ENCODE measurements around the gene FASTKD1.
"Not testable (repeated sequence)": the region's sequence is repeated elsewhere in the genome, so short reads cannot be mapped to it uniquely, and the experiment has no call there.

Gene FASTKD1

DNA sequence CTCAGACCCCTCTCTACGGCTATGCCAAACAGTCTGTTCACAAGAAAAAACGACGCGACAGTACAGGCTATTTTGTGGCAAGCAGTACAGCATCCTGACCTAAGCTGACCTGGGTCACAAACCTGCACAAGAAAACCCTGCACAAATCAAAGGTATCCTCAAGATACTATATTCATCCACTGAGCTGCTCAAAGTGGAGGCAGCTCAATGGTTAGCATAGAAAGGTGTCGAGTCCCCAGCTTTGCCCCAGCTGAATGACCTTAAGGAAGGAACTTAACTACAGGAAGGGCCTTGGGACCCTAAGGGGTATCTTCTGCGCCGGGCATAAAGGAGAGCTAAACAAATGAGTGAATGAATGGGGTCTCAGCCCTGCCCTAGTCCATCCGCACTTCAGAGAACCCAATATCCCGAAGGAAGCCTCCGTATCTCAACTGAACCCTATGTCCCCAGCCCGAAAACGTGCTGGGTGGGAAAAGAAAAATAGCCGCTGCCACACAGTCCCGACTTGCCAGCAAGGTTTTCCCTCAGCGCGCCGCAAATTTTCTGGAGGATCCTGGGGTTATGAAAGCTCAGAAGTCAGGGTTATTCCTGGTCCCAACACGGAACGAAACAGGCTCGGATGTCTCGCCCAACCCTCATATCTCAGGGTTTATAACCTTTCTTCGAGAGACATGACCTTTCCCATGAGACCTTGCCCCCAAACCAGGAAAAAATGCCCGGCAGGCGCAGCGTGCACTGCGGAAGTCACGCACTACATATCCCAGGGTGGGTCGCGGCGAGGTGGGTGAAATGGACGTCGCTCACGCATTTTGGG lies at the start of gene FASTKD1:
Gene FASTKD1, minus strand, starts transcription at position 706 of the 814 bp plus-strand sequence. CDS start 1,836 bp downstream, outside the sequence.
- DNase-seq, result peak; percentile 29 to 94 (median 83)

DNA sequence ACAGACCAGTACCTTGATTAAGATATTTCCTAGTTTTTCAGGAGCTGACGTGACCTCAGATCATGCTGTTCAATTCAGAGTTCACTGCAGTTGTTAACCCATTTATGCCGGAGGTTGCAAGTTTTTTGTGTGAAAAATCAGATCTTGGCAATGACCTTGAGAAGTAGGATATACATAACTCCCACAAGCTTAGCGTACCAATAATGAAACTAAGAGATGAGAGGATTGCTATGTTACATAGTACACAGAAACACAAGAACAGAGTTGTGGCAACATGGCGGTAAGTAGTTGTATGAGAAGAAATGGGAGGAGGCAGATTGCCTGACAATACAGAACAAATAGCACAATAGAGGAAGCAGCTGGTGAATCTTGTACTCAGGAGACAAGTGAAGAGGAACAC lies 49.6 kb upstream of the FASTKD1 start:
- DNase-seq, result no peak

DNA sequence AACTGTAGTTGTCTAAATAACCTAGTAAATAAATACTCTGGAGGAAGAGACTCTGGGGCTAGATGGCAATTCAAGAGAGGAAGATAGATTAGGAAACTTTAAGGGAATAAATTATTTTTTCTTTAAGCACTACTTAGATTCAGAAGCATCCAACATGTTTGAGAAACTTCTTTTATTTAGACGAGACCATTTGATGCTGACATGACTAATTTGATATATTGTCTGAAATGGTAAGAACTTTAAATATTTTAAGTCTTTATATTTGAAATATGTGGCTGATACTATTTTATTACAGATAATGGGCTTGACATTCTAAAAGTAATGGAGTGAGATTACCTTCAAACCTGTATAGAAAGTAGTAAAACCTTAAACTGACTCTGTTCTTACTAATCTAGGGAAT lies 46.8 kb upstream of the FASTKD1 start:
- DNase-seq, result no peak

DNA sequence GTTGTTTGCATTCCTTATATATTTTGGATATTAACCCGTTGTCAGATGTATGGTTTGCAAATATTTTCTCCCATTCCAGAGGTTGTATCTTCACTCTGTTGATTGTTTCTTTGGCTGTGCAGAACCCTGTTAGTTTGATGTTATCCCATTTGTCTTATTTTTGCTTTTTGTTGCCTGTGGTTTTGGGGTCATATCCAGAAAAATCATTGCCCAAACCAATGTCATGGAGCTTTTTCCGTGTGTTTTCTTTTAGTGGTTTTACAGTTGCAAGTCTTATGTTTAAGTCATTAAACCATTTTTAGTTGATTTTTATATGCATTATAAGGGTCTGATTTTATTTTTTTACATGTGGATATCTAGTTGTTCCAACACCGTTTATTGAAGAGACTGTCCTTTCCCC lies 46.3 kb upstream of the FASTKD1 start:
- DNase-seq, result no peak

GRCh38 chr2:169615982-169616381 lies 42.3 kb upstream of the FASTKD1 start:
- DNase-seq, result not testable (repeated sequence)

DNA sequence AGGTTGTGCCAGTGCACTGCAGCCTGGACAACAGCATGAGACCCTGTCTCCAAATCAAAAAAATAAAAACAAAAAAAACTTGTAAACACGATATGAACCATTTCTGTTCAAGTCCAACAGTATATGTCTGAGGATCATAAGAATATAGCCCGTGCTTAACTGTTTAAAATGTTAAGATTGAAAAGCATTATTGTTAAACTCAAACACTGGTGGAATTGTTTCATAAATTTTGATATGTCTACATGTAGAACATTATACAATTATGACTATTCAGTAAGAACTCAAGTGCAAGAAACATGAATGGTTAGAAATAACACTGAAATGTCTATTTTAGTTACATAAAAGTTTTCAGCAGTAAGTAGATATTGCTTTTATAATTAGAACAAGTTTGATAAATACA lies 40.2 kb upstream of the FASTKD1 start:
- no peak for DNase-seq

DNA sequence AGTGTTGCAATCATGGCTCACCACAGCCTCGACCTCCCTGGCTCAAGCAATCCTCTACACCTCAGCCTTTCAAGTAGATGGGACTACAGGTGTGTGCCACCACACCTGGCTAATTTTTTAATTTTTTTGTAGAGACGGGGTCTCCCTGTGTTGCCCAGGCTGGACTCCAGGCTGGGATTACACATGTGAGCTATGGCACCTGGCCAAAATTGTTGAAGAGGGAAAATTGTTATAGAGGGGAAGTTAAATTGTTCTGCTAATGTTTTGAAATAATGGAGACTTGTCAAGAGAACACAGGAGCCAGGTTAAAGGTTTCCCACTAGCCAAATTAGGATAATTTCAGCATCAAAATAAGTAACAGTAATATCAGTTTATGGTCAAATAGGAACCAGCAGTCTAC lies 35.6 kb upstream of the FASTKD1 start:
- DNase-seq, result no peak

GRCh38 chr2:169599568-169599967 lies 25.9 kb upstream of the FASTKD1 start:
- no peak for DNase-seq

GRCh38 chr2:169598982-169599381 lies 25.3 kb upstream of the FASTKD1 start:
- no peak for DNase-seq

DNA sequence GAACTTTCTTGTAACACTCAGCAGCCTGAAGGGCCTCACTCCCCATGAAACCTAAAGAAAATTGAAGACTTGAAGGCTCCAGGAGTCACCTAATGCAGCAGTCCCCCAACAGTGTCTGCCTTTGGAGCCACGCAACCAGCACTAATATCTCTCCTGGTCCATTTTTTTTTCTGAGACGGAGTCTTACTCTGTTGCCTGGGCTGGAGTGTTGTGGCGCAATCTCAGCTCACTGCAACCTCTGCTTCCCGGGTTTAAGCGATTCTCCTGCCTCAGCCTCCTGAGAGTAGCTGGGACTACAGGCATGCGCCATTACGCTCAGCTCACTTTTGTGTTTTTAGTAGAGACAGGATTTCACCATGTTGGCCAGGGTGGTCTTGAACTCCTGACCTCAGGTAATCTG lies 22.9 kb upstream of the FASTKD1 start:
- DNase-seq, result not testable (repeated sequence)

- no peak for DNase-seq
These were observed 17.1 kb upstream of the FASTKD1 start for GRCh38 chr2:169590804-169591203.

GRCh38 chr2:169585673-169586072 lies 12.0 kb upstream of the FASTKD1 start:
- DNase-seq, result no peak

DNA sequence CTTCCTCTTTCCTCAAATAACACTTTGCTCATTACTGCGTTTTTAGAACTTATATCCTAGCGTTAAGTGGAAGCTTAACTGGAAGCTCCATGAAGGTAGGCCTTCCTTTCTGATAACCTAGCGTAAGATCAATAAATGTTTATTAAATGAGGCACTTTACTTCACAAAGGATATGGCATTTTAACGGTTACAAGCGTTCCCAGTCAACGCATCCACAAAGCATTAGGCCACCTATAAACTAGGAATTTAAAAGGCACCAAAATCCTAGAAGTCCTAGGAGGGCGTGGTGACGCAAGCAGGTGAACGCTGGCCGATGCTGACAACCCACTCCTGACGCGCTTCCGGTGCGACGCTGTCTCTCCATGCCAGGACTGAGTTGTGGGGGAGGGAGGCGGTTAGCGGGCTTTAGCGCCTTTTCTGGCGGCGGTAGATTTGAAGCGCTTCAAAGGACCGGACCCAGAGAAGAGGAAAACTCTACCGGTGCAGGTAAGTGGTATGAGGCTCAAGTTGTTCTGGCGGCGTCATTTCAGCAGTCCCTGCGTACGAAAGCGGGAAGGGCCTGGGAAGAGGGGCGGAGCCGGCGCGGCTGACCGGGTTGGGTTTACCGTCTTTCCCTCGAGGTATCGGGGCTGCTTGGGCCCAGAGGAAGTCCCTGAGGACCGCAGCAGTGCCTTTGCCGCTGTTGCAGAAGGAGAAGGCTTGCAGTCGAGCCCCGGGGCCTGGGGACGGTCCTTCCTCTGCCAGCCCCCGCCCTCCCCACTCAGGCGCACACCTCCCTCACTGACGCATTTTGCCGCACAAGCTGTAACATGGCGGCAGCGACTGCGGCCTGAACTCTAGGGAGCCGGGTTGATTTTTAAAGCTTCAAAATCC lies 10.6 kb upstream of the FASTKD1 start, which contains the start of gene PPIG:
Gene PPIG, plus strand, starts transcription at position 347 of the 873 bp plus-strand sequence. CDS start 19,691 bp downstream, outside the sequence.
- peak; percentile 33 to 90 (median 81) for DNase-seq

DNA sequence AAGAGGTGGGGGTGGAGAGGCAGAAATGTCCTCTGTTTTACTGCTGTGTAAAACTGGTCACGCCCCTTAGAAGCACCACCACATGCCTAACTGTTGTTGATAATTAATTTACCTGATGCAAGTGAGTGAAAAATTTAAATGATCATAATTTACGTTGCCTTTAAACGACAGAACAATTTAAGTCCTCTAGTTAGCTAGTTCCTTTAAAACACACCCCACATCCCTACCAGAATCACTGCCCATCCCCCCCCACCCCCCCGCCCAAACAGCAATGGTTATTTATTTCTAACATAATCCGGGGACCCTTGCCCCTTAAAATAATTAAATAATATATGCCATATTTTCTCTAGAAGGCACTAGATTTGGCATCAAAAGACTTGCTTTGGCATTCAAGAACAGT lies 9.9 kb upstream of the FASTKD1 start:
- DNase-seq, result no peak

- DNase-seq, result not testable (repeated sequence)
These were observed 9.0 kb upstream of the FASTKD1 start for GRCh38 chr2:169582552-169583266.

DNA sequence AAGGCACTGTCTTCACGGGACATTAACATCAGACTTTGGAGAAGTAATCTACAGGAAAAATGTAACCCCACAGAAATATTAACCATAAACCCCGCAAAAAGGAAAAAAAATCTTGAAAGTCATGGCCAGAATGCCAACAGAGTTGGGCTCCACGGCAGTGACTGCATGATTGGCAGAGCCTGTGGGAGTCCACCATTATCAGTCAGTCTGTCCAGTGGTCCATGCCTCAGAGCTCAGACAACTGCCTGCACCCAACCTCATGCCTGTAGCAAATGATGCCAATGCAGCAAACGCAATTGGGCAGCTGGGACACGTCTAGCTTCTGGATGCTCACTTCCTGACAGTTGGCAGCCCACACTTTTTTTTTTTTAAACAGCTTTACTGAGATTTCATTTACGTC lies 5.4 kb upstream of the FASTKD1 start:
- DNase-seq, result no peak

- not testable (repeated sequence) for DNase-seq
These were observed 1.6 kb upstream of the FASTKD1 start for GRCh38 chr2:169575264-169575663.

DNA sequence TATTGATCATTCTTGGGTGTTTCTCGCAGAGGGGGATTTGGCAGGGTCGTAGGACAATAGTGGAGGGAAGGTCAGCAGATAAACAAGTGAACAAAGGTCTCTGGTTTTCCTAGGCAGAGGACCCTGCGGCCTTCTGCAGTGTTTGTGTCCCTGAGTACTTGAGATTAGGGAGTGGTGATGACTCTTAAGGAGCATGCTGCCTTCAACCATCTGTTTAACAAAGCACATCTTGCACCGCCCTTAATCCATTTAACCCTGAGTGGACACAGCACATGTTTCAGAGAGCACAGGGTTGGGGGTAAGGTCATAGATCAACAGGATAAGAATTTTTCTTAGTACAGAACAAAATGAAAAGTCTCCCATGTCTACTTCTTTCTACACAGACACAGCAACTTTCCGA lies 874 bp upstream of the FASTKD1 start:
- not testable (repeated sequence) for DNase-seq

DNA sequence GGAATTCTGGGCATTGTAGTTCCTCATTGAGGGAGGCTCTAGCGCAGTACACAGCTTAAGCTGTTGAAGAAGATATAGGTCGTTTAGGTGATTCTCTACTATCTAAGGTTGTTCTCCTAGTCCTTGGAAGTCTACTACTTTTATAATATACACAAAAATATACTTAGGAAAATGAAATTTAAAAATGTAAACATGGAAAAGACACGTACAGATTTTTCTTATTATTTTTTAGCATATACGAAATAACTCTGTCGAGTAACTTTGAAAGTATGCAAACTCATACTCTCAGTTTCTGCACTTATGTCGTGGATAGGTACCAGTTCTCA lies 272 bp upstream of the FASTKD1 start:
- no peak for DNase-seq

- no peak for DNase-seq
These were observed 875 bp downstream of the FASTKD1 start for GRCh38 chr2:169572821-169573159.

GRCh38 chr2:169572189-169572588 lies 1.5 kb downstream of the FASTKD1 start:
- DNase-seq, result no peak

- DNase-seq, result no peak
These were observed 2.1 kb downstream of the FASTKD1 start for GRCh38 chr2:169571571-169571970.

Data from amygdala (tissue), 56 donors.